Activated CD4-positive, alpha-beta T cell treated with anti-CD3 and anti-CD28 coated beads, Interleukin-2, Interleukin-6, amounts not matched to agents 100 ng/mL and 50 ng/mL, durations not matched to agents 16 hours and 8 hours (primary cell): ENCODE data around the gene RNF32.
"Not testable (repeated sequence)": the region's sequence is repeated elsewhere in the genome, so short reads cannot be mapped to it uniquely, and the experiment has no call there.

Source experiments
- DNase-seq: peaks from one replicate; pipeline ENCODE4 v3.0.0-alpha.2; 2020

Gene RNF32

DNA sequence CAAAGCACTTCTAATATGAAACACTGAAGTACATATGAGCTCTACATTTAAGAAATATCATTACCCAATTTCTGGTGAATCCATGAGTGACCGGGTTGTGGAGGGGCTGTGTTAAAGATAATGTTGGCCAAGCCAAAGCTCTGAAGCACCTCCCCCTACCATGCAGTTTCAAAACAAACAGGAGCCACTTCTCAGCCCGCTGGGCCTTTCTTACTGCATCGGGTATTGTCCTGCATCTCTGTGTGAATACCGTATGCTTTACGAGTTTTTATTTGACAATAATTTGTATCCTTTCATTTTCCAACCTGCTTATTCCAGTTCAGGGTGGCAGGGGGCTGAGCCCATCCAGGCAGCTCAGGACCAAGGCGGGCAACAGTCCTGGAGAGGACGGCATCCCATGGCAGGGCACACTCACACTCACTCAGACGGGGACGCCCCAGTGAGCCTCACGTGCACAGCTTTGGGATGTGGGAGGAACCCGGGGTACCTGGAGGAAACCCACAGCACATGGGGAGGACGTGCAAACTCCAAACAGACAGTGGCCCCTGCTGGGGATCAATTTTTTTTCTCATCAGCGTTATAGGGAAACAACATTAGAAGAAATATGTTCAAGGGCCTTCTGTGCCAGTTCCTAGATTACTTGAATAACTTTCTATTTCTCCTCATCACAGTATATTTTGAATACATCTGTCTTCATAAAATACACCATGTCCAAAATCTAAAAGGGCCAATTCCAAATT is 1.9 kb downstream of the RNF32 start:
- no peak for DNase-seq

DNA sequence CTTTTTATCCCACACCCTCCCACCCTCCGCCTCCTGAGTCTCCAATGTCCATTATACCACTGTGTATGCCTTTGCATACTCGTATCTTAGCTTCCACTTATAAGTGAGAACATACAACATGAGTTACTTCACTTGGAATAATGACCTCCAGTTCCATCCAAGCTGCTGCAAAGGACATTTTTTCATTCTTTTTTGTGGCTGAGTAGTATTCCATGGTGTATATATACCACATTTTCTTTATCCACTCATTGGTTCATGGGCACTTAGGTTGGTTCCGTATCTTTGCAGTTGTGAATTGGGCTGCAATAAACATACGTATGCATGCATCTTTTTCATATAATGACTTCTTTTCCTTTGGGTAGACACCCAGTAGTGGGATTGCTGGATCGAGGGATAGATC is 6.8 kb downstream of the RNF32 start:
- DNase-seq, result not testable (repeated sequence)

DNA sequence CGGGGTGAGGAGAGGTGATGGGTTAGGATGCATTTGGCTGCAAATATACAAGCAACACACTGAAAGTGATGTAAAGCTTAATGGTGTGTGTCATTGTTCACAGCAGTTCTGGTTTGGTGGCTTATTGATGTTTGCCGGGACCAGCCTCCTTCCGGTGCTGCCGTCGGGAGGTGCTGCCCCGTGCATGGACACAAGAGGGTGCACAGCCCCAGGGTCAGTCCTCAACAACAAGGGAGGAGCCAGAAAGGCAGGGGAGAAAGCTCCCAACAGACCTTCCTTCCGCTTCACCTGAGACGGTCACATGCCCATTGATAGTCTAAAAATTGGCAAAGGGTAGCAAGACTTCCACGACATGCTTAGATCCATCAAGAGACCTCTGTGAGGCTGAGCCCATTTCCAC is 9.5 kb downstream of the RNF32 start:
- DNase-seq, result peak; percentile 23

DNA sequence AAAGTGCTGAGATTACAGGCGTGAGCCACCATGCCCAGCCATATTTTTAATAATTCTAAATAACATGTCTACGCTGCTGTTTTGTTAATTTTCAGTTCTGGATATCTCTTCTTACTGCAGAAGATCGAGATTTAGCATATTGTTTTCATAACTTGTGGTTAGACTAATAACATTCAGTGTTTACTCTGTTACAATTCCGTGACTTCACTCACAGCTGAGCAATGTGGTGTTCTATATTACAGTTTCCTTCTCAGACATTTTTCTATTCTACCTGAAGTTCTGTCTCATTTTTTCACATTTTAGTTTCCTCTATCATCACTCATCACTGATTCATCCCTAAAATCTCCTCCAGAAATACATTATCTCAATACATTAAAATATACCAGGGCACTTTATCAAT is 10.9 kb downstream of the RNF32 start:
- no peak for DNase-seq

DNA sequence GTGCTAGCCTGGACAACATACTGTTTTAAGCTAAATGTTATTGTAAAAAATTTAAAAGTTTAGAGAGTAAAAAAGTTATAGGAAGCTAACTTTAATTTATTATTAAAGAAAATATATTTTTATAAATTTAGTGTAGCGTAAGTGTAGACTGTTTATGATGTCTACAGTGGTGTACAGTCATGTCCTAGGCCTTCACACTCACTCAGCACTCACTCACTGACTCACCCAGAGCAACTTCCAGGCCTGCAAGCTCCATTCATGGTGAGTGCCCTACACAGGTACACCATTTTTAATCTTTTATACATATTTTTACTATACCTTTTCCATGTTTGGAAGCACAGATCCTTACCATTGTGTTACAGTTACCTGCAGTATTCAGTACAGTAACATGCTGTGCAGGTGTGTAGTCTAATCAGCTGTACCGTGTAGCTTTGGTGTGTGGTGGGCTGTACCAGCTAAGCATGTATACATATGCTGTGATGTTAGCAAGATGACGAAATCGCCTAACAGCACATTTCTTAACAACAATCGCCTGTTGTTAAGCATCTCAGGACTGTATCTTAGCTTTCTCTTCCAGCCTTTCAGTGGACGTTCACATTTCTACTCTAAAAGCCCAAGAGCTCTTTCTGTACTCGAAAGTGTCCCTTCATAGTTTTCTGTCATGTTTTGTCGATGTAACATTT is 12.5 kb downstream of the RNF32 start:
- no peak for DNase-seq

DNA sequence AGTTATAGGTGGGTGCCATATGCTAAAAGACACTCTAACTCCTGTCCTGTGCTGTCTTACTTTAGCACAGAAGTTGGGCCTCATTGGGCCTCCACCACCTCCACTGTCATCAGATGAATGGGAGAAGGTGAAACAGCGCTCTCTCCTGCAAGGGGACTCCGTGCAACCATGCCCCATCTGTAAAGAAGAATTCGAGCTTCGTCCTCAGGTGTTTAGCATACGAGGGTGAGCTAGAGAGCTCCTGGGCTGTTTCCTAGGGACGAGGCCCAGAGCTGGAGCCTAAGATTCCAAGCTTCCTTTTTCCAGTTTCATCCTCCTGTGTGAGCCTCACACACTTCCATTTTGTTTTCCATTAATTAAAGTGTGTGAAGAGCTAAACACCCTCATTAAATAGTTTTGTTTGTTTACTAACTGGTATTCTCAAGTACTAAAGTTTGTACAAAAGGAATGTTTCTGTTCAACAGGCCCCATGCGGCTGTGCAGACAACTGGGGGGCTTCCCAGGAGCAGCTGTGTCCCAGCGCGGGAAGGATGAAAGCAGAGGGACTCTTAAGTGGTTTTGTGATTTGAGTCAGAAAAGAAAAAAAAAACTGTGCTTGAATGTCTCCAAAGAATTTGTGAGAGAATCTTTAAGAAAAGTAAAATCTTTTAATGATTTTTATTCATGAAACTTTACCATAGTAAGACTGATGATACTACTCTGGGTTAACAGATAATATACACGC is 14.1 kb downstream of the RNF32 start:
- DNase-seq, result no peak

DNA sequence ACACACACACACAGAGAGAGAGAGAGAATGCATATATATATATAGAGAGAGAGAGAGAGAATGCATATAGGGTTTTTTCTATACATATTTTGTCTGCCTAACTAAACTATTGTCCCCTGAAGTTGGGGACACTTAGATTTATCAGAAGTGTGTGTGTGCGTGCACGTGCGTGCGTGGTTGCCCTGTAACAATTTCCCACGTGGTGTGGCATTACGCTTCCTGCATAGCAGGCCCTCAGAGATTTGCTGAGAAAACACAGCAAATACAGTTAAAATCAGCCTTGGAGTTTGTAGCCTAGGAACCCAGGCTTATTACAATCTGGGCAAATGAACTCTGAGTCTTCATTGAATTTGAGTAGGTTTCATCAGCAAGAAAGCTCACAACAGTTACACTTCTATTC is 14.7 kb downstream of the RNF32 start:
- DNase-seq, result no peak

DNA sequence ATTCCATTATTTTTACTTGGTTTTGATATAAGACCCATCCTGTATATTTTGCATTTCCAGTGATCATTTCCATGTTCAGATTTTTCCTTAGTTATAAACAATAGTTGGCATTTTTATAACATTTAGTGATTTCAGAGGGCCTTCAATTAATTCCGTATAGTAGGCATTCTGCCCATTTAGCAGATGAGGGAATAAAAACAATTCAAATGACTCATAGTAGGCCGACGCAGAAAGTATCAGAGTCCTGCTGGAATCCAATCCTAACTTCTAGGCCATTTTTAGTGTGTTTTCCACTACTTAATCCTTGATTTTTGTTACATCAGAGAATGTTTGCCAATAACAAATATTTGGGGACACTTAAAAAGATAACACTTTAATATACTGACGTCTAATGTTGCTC is 15.4 kb downstream of the RNF32 start:
- no peak for DNase-seq

DNA sequence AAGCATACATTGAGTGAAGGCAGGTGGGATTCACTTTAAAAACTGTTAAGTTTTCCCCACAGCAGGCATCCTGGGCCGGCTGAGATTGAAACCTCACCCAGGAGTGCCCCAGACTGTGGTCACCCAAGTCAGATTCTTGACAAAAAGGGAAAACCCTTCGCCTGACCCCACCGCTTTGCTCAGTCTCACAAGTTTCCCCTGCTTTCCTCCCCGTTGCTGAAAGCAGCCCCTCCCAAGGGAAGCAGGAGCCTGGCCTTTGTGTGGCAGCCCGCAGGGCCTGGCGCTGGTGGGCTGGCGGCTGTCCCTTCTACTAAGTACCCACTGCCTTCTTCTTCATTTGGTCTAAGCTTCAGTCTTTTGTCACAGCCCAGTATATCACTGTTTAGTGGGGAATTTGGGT is 16.0 kb downstream of the RNF32 start:
- no peak for DNase-seq

DNA sequence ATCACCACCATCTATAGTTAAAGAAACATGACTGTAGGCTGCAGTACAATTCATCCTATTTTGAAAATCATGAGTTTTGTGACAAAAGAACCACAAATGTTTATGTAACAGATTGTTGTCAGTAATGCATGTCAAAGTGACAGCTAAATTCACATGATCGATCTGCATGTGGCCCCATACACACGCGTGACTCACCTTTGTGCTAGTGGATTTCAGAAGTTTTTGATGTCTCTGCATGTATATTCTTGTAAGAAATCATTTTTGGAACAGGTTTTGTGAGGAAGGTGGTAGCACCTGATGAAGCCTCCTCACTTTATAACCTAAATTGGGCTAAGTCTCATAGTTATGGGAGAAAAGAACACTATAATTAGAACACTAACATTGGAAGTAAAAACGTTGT is 17.1 kb downstream of the RNF32 start:
- DNase-seq, result no peak

DNA sequence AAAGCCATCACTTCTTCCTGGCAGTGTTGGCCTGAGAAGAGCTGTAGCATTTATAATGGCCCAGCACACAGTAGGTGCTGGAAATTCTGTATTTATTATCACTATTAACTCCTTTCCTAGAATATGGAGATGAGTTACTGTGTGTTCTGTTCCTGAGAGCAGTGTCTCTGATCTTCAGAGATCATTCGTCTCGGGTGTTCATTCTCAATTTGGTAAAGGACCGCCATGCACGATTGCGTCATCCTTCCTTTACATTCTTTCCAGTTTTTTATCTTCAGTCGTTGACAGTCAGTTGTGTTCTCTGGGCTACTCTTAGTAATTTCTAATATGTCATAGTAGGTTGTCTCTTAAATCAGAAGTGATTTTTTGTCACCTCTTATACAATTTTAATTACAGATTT is 18.6 kb downstream of the RNF32 start:
- no peak for DNase-seq

DNA sequence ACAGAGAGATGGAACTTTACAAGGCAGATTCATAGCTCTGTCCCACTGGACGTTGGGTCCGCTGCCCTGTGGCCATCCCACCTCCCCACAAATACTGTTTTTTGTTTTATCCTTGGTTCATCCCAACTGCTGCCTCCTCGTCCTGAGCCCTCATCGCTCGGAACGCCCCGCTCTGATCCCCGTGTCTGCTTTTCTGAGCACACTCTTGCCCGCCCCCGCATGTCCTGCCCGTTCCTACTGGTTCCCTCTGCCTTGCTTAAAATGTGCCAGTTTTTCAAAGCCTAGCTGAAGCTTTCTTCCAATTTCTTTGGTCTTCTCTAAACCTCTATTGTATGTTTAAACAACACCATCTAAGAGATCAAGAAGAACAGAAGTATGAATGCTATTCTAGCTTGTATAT is 19.4 kb downstream of the RNF32 start:
- no peak for DNase-seq

DNA sequence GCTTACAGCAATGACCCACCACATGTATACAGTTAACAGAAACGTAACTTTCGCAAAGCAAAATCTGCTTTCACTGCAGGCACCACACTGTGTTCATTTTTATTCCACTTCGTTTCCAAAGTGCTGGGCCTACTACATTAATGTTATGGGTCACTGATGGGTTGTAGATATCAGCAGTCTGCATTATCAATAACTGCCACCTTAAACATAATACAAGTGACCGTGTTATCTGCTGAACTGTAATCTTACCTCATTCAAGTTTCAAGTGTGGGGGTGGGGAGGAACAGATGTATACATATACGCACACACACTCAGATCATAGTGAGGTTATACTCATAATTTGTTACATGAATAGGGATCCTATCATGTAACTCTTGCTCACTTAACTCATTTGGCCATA is 21.1 kb downstream of the RNF32 start:
- no peak for DNase-seq

DNA sequence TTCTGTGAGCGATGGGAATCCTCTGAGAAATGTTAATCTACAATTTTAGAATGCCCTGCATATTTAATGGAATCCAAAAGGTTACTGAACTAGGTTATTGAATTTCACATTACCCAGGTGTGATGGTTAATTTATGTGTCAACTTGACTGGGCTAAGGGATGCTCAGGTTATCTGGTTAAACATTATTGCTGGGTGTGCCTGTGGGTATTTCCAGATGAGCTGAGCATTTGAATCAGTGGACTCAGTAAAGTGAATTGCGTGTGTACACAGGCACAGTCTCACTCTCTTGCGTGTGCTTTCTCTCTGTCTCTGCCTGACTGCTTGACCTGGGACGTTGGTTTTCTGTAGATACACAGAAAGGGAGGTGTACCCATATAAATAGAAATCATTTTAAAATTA is 21.7 kb downstream of the RNF32 start:
- no peak for DNase-seq

DNA sequence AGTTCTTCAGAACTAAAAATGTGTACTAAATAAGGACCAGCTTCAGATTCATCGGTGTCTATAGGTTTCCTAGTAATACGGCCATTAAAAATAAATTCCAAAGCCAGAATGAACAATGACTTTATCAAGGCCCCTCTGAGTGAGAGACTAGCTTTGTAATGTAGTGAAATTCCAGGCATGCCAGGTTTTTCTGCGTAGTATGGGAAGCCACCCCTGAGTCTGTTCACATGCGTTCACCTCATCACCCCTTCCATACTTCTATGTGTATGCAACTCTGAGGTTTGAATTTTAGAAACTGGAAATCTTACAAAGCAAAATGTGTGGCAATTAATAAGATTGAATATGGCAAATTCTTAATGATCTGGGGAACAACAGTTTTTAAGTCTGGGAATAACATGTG is 24.5 kb downstream of the RNF32 start:
- no peak for DNase-seq

DNA sequence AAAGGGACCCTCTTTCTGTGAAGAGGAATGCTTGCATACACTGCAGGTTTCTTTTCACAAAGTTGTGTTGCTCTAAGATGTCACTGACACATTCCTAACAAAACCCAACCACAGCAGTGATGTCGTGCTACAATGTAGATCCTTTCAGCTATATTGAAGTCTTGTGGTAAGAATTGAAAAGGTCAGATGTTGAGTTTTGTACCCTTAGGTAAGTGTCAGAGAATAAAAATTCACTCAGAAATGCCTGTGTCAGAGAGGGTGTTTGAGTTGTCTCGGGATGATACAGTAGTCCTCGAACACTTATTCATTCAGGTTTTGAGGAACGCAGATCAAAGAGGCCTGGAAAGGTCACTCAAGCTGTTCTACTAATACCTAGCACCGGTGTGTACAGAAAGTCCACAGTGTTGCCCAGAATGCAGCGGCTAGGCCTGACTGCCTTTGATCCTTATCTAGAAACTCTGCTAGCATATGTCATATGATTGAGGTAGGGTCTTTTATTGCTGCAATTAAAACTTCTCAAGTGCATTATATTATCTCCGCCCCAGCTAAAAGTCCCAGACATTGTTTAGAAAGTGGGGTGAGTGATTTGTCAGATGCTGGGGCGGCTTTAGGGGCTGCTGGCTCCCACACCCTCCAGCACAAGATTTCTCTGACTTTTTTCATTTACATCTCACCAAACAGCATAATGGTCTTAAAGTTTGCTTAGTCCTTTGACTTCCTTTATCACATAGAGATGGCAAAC is 26.0 kb downstream of the RNF32 start:
- DNase-seq, result no peak

DNA sequence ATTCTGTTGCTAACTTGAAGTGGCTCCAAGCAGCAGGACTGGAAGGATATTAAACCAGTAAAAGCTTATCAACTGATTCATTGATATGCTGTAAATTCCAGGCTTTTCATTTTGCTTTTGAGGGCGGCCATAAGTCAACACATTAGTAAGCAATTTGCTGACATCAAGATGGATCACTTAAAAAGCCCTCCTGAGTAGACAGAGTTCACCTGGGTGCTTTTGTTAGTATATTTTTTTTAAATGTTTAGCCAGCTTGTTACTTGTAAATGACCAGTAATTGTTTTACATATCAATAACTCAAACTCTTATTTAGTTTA is 26.5 kb downstream of the RNF32 start:
- DNase-seq, result no peak

DNA sequence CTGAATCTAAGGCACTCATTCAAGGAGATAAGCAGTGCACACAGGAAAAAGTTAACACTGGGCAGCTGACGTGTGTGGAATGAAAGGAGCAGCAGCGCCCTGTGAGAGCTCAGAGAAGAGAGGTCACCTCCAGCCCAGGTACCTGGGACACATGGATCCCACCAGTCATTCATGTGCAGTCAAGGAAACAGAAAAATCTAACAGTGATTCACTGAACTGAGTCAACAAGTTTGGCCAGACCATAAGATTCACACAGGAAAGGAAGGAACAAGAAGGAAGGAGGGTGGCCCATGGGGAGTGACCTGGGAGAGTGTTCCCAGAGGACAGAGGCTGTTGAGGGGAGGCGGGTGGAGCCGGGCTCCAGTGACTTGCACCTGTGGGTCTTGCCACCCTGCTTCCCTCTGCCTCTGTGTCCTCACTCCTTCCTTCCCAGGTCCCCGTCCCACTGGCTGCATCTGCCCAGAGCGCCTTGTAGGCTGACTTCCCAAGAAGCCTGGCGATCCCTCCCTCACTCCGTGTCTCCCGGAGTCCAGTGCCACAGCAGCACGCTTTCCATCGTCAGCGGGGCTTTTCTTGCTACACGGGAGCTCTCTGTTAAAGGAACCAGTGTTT is 27.7 kb downstream of the RNF32 start:
- no peak for DNase-seq

DNA sequence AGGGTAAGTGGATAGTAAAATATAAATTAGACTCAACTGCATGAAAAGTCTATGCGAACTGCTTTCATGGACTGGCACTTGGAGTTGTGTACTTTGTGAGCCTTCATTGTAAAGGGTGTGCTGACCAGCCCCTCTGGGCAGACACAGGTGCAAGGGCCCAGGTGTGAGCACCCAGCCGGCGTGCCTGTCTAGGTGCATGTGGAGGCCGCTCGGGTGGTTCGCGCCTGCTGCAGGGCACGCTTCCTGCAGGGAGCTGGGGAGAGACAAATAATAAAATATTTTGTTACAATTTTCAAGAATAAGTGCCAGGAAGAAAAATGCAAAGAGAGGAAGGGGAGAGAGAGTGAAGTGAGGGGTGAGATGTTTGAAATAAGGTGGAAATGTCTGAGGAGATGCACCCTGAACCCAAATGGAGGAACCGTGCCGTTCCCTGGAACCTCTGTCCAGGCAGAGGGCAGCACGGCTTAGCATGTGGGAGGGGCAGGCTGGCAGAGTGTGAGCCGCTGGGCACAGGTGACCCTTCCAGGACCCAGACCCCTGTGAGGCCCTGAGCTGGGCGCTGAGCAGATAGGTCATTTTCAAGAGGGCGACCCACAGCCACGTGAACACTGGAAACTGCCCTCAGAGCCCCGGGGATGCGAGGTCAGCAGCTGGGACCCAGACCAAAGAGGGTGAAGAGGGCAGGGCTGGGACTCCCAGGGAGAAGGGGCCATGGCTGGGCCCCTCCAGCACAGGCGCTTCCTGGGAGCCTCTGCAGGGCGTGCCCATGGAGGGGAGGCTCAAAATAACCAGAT is 28.7 kb downstream of the RNF32 start:
- DNase-seq, result no peak

DNA sequence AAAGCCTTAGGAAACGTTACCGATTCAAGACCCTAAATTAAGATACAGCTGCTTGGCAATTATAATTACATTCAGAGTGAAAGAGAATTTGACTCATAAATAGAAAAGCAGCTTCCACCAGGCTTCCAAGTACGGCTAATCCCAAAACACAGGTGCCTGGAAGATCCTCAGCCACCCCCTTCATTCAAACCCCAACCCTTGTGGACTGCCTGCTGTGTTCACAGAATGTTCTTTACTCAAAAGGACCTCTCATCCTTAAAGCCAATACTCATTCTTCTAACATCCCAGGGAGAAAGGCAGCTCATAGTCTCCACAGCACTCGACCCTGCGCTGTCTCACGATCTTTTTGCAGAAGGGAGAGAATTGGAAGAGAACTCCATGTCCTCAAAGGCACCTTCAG is 32.9 kb downstream of the RNF32 start:
- DNase-seq, result no peak

DNA sequence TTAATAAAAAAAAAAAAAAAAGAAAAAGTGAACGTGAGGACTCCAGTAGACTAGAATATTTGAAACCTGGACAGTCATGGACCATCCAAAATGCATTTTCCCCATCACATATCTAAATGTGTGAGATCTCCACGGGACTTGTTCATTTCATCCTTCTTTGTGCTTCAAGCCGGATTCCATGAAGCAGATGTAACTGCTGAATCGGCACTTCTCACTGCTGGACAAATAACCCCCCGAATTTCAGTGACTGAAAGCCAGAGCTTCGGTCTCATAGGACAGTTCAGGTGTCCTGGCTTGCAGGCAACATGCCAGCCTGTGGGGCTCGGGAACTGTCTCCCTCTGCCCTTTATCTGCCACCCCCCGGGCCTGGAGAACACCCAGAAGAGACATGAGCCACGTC is 33.3 kb downstream of the RNF32 start:
- no peak for DNase-seq

DNA sequence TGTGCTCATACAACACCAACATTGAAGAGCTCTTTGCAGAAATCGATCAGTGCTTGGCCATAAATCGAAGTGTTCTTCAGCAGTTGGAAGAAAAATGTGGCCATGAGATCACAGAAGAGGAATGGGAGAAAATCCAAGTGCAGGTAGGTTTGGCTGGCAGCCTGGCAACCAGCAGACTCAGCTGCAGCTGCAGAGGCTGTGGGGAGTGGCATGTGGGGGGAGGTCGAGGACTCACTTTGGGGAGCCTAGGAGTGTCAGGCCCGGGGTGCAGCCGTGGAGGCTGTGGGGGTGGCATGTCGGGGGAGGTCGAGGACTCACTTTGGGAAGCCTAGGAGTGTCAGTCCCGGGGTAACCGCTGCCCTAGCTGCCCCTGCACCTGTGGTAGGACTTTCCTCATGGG is 35.1 kb downstream of the RNF32 start:
- no peak for DNase-seq
